Ishikawa (cell line): Measurements from ENCODE around the gene ZNF532.

ENCODE experiments used
- CEBPB ChIP-seq: IDR thresholded peaks from 2 replicates; pipeline ENCODE4 v1.6.1; 2012
- CREB1 ChIP-seq: IDR thresholded peaks from 2 replicates; pipeline ENCODE4 v1.6.1; 2012; ENCODE audit warnings: low read depth
- EGR1 ChIP-seq: IDR thresholded peaks from 2 replicates; pipeline ENCODE4 v1.6.1; 2012
- EP300 ChIP-seq: IDR thresholded peaks from 2 replicates; pipeline ENCODE4 v1.6.1; 2012; ENCODE audit warnings: borderline replicate concordance
- FOXM1 ChIP-seq: IDR thresholded peaks from 2 replicates; pipeline ENCODE4 v1.6.1; 2012; ENCODE audit warnings: low read depth, borderline replicate concordance
- NFIC ChIP-seq: IDR thresholded peaks from 2 replicates; pipeline ENCODE4 v1.6.1; 2012
- RAD21 ChIP-seq: IDR thresholded peaks from 2 replicates; pipeline ENCODE4 v1.6.1; 2012; ENCODE audit warnings: low read depth
- REST ChIP-seq: IDR thresholded peaks from 2 replicates; pipeline ENCODE4 v1.6.1; 2012; ENCODE audit warnings: low read depth, mild to moderate bottlenecking
- TAF1 ChIP-seq: IDR thresholded peaks from 2 replicates; pipeline ENCODE4 v1.6.1; 2012; ENCODE audit warnings: low read depth, mild to moderate bottlenecking
- TCF12 ChIP-seq: IDR thresholded peaks from 2 replicates; pipeline ENCODE4 v1.6.1; 2012; ENCODE audit warnings: low read depth
- TEAD4 ChIP-seq: IDR thresholded peaks from 2 replicates; pipeline ENCODE4 v1.6.1; 2012
- YY1 ChIP-seq: IDR thresholded peaks from 2 replicates; pipeline ENCODE4 v1.6.1; 2012; ENCODE audit warnings: low read depth
- ZBTB7A ChIP-seq: IDR thresholded peaks from 2 replicates; pipeline ENCODE4 v1.6.1; 2012; ENCODE audit warnings: low read depth
- TF ChIP-seq, protein P1 (sequence below): IDR thresholded peaks from 2 replicates; pipeline ENCODE4 v1.6.1; 2012
- TF ChIP-seq, protein P2 (sequence below): IDR thresholded peaks from 2 replicates; pipeline ENCODE4 v1.6.1; 2012

Gene ZNF532

DNA sequence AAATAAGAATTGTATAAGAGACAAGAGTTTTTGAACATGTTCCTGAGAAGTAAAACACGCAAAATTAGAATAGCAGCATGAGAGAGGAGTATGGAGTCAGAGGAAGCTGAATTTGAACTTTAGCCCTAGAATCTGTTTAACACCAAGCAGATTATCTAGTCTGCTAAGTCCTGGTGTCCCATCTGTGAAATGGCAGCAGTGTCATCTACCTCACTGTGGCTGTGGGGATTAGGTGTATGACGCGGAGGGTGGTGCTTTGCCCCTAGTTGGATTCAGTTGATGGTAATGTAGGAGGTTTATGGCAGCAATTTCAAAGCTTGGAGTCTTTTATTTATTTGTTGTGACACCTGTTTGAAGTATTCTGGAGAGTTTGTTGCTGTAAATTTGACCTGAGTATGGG is 79.2 kb downstream of the ZNF532 start:
- TF ChIP-seq FOXM1 = no peak
- no peak for TF ChIP-seq TAF1
- no peak for TF ChIP-seq YY1
- TF ChIP-seq REST = no peak
- TF ChIP-seq EP300 = no peak
- TF ChIP-seq, protein P1, sequence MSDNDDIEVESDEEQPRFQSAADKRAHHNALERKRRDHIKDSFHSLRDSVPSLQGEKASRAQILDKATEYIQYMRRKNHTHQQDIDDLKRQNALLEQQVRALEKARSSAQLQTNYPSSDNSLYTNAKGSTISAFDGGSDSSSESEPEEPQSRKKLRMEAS = no peak
- TF ChIP-seq RAD21 = no peak

- TF ChIP-seq YY1 (no peak), TEAD4 (no peak)
These were observed 82.6 kb downstream of the ZNF532 start for GRCh38 chr18:58947136-58947732.

DNA sequence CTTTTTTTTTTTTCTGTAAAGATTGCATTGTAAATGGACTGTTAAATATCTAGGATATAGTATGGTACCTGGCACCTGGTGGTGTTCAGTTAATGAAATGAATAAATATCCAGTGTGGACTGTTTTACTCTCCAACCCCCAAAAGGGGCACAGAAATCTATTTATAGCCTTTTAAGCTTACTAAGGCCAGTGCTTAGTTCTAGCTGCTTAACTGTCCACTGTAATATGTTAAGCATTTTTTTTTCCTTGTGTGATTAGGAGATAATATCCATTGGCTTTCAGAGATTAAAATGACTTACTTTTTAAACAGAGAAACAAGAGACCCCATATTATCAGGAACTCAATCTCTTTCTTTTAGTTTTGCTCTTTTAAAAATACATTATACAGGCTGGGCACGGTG is 84.4 kb downstream of the ZNF532 start:
- no peak for TF ChIP-seq CEBPB
- no peak for TF ChIP-seq FOXM1
- no peak for TF ChIP-seq ZBTB7A
- no peak for TF ChIP-seq TCF12
- no peak for TF ChIP-seq EP300
- no peak for TF ChIP-seq TAF1
- TF ChIP-seq CREB1 = no peak
- TF ChIP-seq EGR1 = no peak
- no peak for TF ChIP-seq YY1
- TF ChIP-seq NFIC = no peak
- TF ChIP-seq, protein P1 = no peak
- TF ChIP-seq, protein P2, sequence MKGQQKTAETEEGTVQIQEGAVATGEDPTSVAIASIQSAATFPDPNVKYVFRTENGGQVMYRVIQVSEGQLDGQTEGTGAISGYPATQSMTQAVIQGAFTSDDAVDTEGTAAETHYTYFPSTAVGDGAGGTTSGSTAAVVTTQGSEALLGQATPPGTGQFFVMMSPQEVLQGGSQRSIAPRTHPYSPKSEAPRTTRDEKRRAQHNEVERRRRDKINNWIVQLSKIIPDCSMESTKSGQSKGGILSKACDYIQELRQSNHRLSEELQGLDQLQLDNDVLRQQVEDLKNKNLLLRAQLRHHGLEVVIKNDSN = no peak
- TF ChIP-seq REST = no peak
- TF ChIP-seq RAD21 = no peak
- TF ChIP-seq TEAD4 = no peak

DNA sequence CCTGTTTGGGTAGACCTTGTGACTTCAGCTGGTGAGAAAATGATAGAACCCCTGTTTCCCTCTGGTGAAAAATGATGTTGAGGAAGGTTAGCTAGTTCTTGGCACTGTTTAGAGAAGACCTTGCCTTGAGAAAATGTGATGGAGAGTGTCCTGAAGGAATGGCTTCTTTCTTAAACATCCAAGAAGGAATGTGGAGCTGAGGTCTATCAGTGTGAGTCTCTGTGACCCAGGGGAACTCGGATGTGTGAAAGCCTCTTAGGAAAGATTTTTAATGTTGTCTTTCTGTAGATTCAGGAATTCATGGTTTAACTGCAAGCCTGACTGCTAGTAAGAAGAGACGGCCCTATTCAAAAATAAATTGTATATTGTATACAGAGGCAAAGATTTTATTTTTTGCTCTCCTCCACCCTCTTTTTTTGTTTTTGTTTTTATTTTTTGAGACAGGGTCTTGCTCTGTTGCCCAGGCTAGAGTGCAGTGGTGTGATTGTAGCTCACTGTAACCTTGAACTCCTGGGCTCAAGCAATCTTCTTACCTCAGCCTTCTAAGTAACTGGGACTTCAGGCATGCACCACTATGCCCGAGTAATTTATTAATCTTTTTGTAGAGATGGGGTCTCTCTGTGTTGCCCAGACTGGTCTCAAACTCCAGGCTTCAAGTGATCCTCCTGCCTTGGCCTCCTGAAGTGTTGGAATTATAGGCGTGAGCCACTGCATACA is 87.5 kb downstream of the ZNF532 start:
- TF ChIP-seq NFIC (no peak), TCF12 (no peak), REST (no peak), RAD21 (no peak), CEBPB (no peak), FOXM1 (no peak), YY1 (no peak), EGR1 (no peak), TEAD4 (no peak), ZBTB7A (no peak), CREB1 (no peak), EP300 (no peak), TAF1 (no peak)
- TF ChIP-seq, protein P1 = no peak
- TF ChIP-seq, protein P2 = no peak
